K562 (cell line): ENCODE results near the gene ZFP2. TPM values are rescaled to one million over a fixed set of nuclear protein-coding genes. Genes with fewer than 3 reads are reported as not detected.

ENCODE experiments used
- ARID1B ChIP-seq: fragments of 450-650 bp; IDR thresholded peaks from 2 replicates; pipeline ENCODE4 v1.6.1; 2016; ENCODE audit warnings: antibody characterized with exemption, mild to moderate bottlenecking, inconsistent platforms
- ATF1 ChIP-seq, 2 experiments: fragments of 450-650 bp in 1 of 2; IDR thresholded peaks; 2 replicates each; pipeline ENCODE4 v1.6.1; 2016; ENCODE audit warnings: missing compliant biosample characterization in 1 of 2, missing genetic modification characterization in 1 of 2
- CBFA2T3 ChIP-seq: fragments of 450-650 bp; IDR thresholded peaks from 2 replicates; pipeline ENCODE4 v1.6.1; 2017
- CREM ChIP-seq: IDR thresholded peaks from 2 replicates; pipeline ENCODE4 v1.6.1; 2014; ENCODE audit warnings: antibody characterized with exemption, low read depth
- EP300 ChIP-seq: IDR thresholded peaks from 2 replicates; pipeline ENCODE4 v1.6.1; 2012; ENCODE audit warnings: low read length, improper control_type of control experiment
- EP400 ChIP-seq: fragments of 450-650 bp; IDR thresholded peaks from 2 replicates; pipeline ENCODE4 v1.6.1; 2017; ENCODE audit warnings: antibody characterized with exemption, mild to moderate bottlenecking, moderate library complexity
- FOXK2 ChIP-seq, 2 experiments: fragments of 450-650 bp; IDR thresholded peaks in 1 of 2; conservative IDR thresholded peaks in 1 of 2; 2 replicates each; pipeline ENCODE4 v1.6.1; 2016; ENCODE audit warnings: low read depth in 2 of 2, mild to moderate bottlenecking in 1 of 2
- GATA2 ChIP-seq: sonication (generic); formaldehyde crosslinking; IDR thresholded peaks from 2 replicates; pipeline ENCODE4 v1.4.0; 2020; ENCODE audit warnings: mild to moderate bottlenecking, missing genetic modification reagents
- GTF2A2 ChIP-seq: IDR thresholded peaks from 2 replicates; pipeline ENCODE4 v1.6.1; 2016; ENCODE audit warnings: mild to moderate bottlenecking, missing genetic modification characterization, missing compliant biosample characterization
- HDAC2 ChIP-seq: fragments of 450-650 bp; IDR thresholded peaks from 2 replicates; pipeline ENCODE4 v1.6.1; 2016; ENCODE audit warnings: mild to moderate bottlenecking
- MAZ ChIP-seq, 2 experiments: fragments of 450-650 bp in 1 of 2; sonication (generic) in 1 of 2; formaldehyde crosslinking; IDR thresholded peaks in 1 of 2; conservative IDR thresholded peaks in 1 of 2; 2 replicates each; pipeline versions ENCODE4 v1.4.0 to v1.5.0; 2020; ENCODE audit warnings: mild to moderate bottlenecking in 1 of 2, missing genetic modification reagents in 1 of 2
- MCM5 ChIP-seq: fragments of 450-650 bp; IDR thresholded peaks from 2 replicates; pipeline ENCODE4 v1.6.1; 2016; ENCODE audit warnings: low read depth
- MNT ChIP-seq, 2 experiments: fragments of 450-650 bp; conservative IDR thresholded peaks; 2 replicates each; pipeline ENCODE4 v1.6.1; 2017; ENCODE audit warnings: mild to moderate bottlenecking in 2 of 2, moderate library complexity in 2 of 2
- MYC ChIP-seq, 2 experiments: fragments of 250-450 bp in 1 of 2; sonication (Bioruptor Pico) in 1 of 2; IDR thresholded peaks; 2 replicates each; pipeline versions ENCODE4 v1.5.1 to v1.6.1; 2012 to 2021; ENCODE audit warnings: low read depth in 2 of 2, borderline replicate concordance in 1 of 2, improper control_type of control experiment in 1 of 2, low read length in 1 of 2, mild to moderate bottlenecking in 1 of 2, moderate library complexity in 1 of 2
- NBN ChIP-seq: fragments of 450-650 bp; IDR thresholded peaks from 2 replicates; pipeline ENCODE4 v1.6.1; 2016; ENCODE audit warnings: low read depth, mild to moderate bottlenecking
- RBBP5 ChIP-seq: fragments of 200-600 bp; sonication (generic); IDR thresholded peaks from 2 replicates; pipeline ENCODE4 v1.6.1; 2012; ENCODE audit warnings: borderline replicate concordance, mild to moderate bottlenecking, low read length, control low read depth, inconsistent platforms; ENCODE audit not compliant: insufficient read depth, poor library complexity, severe bottlenecking
- SLC30A9 ChIP-seq: fragments of 250-450 bp; sonication (Bioruptor Pico); IDR thresholded peaks from 2 replicates; pipeline ENCODE4 v1.8.0; 2022; ENCODE audit warnings: mild to moderate bottlenecking, moderate library complexity
- SOX6 ChIP-seq: fragments of 450-650 bp; IDR thresholded peaks from 2 replicates; pipeline ENCODE4 v1.6.1; 2014; ENCODE audit warnings: mild to moderate bottlenecking
- SPI1 ChIP-seq: IDR thresholded peaks from 2 replicates; pipeline ENCODE4 v1.6.1; 2011; ENCODE audit warnings: low read depth, low read length, control low read depth, borderline replicate concordance
- STAT5A ChIP-seq: IDR thresholded peaks from 2 replicates; pipeline ENCODE4 v1.6.1; 2012; ENCODE audit warnings: low read length, inconsistent platforms, borderline replicate concordance
- TEAD1 ChIP-seq, 2 experiments: fragments of 450-650 bp in 1 of 2; sonication (generic) in 1 of 2; formaldehyde crosslinking; IDR thresholded peaks; 2 replicates each; pipeline versions ENCODE4 v1.4.0 to v1.8.0; 2020 to 2022; ENCODE audit warnings: mild to moderate bottlenecking in 2 of 2, missing genetic modification reagents in 1 of 2
- TRIM24 ChIP-seq, 2 experiments: fragments of 450-650 bp; IDR thresholded peaks; 2 replicates each; pipeline ENCODE4 v1.6.1; 2016
- ZBTB17 ChIP-seq: fragments of 450-650 bp; formaldehyde crosslinking; IDR thresholded peaks from 2 replicates; pipeline ENCODE4 v1.4.0; 2020; ENCODE audit warnings: mild to moderate bottlenecking
- ZC3H4 ChIP-seq: sonication (generic); formaldehyde crosslinking; IDR thresholded peaks from 2 replicates; pipeline ENCODE4 v1.9.0; 2021; ENCODE audit warnings: missing genetic modification reagents, borderline replicate concordance
- ZEB2 ChIP-seq: fragments of 450-650 bp; IDR thresholded peaks from 2 replicates; pipeline ENCODE4 v1.6.1; 2016
- polyA plus RNA-seq, 8 experiments: library from polyadenylated mRNA; depleted of rRNA in 4 of 8; stranded (reverse) in 5 of 8; unstranded in 3 of 8; fragments of >200 nt; fragmentation: Nextera tagmentation in 2 of 8; fragmentation: Illumina TruSeq in 1 of 8; extraction: Ambion mirVana in 2 of 8; extraction: Trizol in 1 of 8; gene quantifications; 2 replicates each; pipeline versions ENCODE4 v1.2.1 to v1.2.3, GENCODE V29; 2011 to 2014; ENCODE audit warnings: inconsistent platforms in 1 of 8, missing spikeins in 1 of 8
- total RNA-seq, 7 experiments: library from RNA; depleted of rRNA in 6 of 7; stranded (reverse); fragments of >200 nt in 6 of 7; fragmentation: Illumina TruSeq in 2 of 7; extraction: Trizol in 2 of 7; gene quantifications; 2 replicates each; pipeline versions ENCODE4 v1.2.1 to v1.2.3, GENCODE V29; 2011 to 2021; ENCODE audit warnings: low replicate concordance in 1 of 7
- TF ChIP-seq, protein P1 (sequence below), 2 experiments: fragments of 450-650 bp; IDR thresholded peaks; 2 replicates each; pipeline ENCODE4 v1.6.1; 2016
- TF ChIP-seq, protein P2 (sequence below): sonication (generic); formaldehyde crosslinking; IDR thresholded peaks from 2 replicates; pipeline ENCODE4 v1.9.0; 2022; ENCODE audit warnings: mild to moderate bottlenecking, missing genetic modification reagents

ZFP2 gene
- total and polyA plus RNA-seq, 9 of the 15 experiments (the other 6 are each of a cell fraction or from before 2014, with no cell fraction given), result 0.07 to 0.13 TPM; not detected in 7

DNA sequence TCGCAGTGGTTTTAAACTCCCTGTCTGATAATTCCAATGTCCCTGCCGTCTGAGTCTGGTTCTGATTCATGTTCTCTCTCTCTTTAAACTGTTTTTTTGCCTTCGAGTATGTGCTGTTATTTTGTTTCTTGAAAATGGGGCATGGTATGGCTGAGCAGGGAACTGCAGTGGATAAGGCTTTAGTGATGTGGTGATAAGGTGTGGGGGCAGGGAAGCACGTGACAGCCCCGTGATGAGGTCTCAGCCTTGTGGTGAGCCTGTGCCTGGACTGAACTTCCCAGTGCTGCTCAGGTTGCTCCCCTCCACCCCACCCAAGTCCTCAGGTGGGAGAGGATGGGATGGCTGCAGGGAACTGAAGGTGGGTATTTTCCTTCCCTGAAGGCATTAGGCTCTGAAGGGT is 41.4 kb upstream of the ZFP2 start (continued):
- TF ChIP-seq, protein P1, sequence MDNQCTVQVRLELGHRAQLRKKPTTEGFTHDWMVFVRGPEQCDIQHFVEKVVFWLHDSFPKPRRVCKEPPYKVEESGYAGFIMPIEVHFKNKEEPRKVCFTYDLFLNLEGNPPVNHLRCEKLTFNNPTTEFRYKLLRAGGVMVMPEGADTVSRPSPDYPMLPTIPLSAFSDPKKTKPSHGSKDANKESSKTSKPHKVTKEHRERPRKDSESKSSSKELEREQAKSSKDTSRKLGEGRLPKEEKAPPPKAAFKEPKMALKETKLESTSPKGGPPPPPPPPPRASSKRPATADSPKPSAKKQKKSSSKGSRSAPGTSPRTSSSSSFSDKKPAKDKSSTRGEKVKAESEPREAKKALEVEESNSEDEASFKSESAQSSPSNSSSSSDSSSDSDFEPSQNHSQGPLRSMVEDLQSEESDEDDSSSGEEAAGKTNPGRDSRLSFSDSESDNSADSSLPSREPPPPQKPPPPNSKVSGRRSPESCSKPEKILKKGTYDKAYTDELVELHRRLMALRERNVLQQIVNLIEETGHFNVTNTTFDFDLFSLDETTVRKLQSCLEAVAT (IDR thresholded peaks at IDR 0.05), result 0 out of 4 replicates have a peak, but pooled peaks of 1 of the 2 experiments have one; percentile 29
- TF ChIP-seq, protein P2, sequence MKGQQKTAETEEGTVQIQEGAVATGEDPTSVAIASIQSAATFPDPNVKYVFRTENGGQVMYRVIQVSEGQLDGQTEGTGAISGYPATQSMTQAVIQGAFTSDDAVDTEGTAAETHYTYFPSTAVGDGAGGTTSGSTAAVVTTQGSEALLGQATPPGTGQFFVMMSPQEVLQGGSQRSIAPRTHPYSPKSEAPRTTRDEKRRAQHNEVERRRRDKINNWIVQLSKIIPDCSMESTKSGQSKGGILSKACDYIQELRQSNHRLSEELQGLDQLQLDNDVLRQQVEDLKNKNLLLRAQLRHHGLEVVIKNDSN, result no peak
- TF ChIP-seq SOX6, result peak; percentile 58; the same call in 1 of the 2 replicates
- 0 out of 2 replicates have a peak, but pooled peaks have one; percentile 50 for TF ChIP-seq HDAC2
- TF ChIP-seq NBN, result 0 out of 2 replicates have a peak, but pooled peaks have one; percentile 42
- TF ChIP-seq FOXK2 (conservative IDR thresholded peaks at IDR 0.05 in 1 of 2, IDR thresholded peaks at IDR 0.05 in 1 of 2; ENCODE audit: low read depth in 2 of 2), result peak in 1 of 2 experiments; percentile 54; a peak in 1 of 4 replicates
- TF ChIP-seq MCM5, result no peak
- TF ChIP-seq ZEB2, result 0 out of 2 replicates have a peak, but pooled peaks have one; percentile 18
- TF ChIP-seq MYC (IDR thresholded peaks at IDR 0.05; ENCODE audit: low read depth, low read length), result peak; percentile 73
- TF ChIP-seq MYC (CRISPR knock-in tag; IDR thresholded peaks at IDR 0.05; ENCODE audit: borderline replicate concordance, low read depth), result no peak
- no peak for TF ChIP-seq CREM
- TF ChIP-seq TEAD1 (CRISPR knock-in tag; IDR thresholded peaks at IDR 0.05), result no peak
- 0 out of 2 replicates have a peak, but pooled peaks have one; percentile 3 for TF ChIP-seq SPI1
- TF ChIP-seq MNT (conservative IDR thresholded peaks at IDR 0.05), result 0 out of 4 replicates have a peak, but pooled peaks of 1 of the 2 experiments have one; percentile 26
- peak; percentile 25; the same call in 1 of the 2 replicates for TF ChIP-seq CBFA2T3
- 0 out of 2 replicates have a peak, but pooled peaks have one; percentile 18 for TF ChIP-seq EP400
- TF ChIP-seq SLC30A9 (CRISPR knock-in tag), result no peak
- TF ChIP-seq ATF1 (CRISPR knock-in tag; IDR thresholded peaks at IDR 0.05), result no peak
- peak; percentile 38; the same call in 1 of the 2 replicates for TF ChIP-seq ATF1 (tag; IDR thresholded peaks at IDR 0.05)
- peak; percentile 64 for TF ChIP-seq ARID1B
- peak; percentile 43 to 75; a peak in 2 of 4 replicates for TF ChIP-seq TRIM24 (IDR thresholded peaks at IDR 0.05)
- TF ChIP-seq ZBTB17 (CRISPR knock-in tag), result 0 out of 2 replicates have a peak, but pooled peaks have one; percentile 23
- TF ChIP-seq EP300, result peak; percentile 33; the same call in 1 of the 2 replicates
- no peak for TF ChIP-seq GTF2A2
- peak; percentile 28 to 37; a peak in 1 of 4 replicates for TF ChIP-seq MAZ (CRISPR knock-in tag; conservative IDR thresholded peaks at IDR 0.05 in 1 of 2, IDR thresholded peaks at IDR 0.05 in 1 of 2)
- TF ChIP-seq STAT5A, result no peak
- TF ChIP-seq RBBP5, result no peak
- TF ChIP-seq ZC3H4 (CRISPR knock-in tag), result no peak
- TF ChIP-seq GATA2 (CRISPR knock-in tag), result peak; percentile 72
